GM21360 (cell line): Measurements from ENCODE around the gene CASZ1.

Source experiments
- ATAC-seq: cut with Tn5 transposase; IDR thresholded peaks from one replicate; pipeline ENCODE4 v1.9.1; 2021; ENCODE audit warnings: mild to moderate bottlenecking, moderate library complexity; ENCODE audit not compliant: unreplicated experiment

CASZ1 gene

GRCh38 chr1:10795276-10796021, 997 bp downstream of the CASZ1 start:
- ATAC-seq = no peak

GRCh38 chr1:10794724-10795275, 1.6 kb downstream of the CASZ1 start:
- no peak for ATAC-seq

GRCh38 chr1:10793129-10793651, 3.3 kb downstream of the CASZ1 start:
- no peak for ATAC-seq

- no peak for ATAC-seq
Measured at GRCh38 chr1:10791105-10791951, 5.1 kb downstream of the CASZ1 start.

GRCh38 chr1:10789803-10790702, 6.4 kb downstream of the CASZ1 start:
- no peak for ATAC-seq

- ATAC-seq = no peak
Measured at GRCh38 chr1:10789047-10789791, 7.2 kb downstream of the CASZ1 start.

- ATAC-seq = no peak
Measured at GRCh38 chr1:10788592-10789006, 7.8 kb downstream of the CASZ1 start.

GRCh38 chr1:10787286-10787685, 9.2 kb downstream of the CASZ1 start:
- ATAC-seq = no peak

GRCh38 chr1:10785728-10786638, 10.5 kb downstream of the CASZ1 start:
- ATAC-seq = no peak

- no peak for ATAC-seq
Measured at GRCh38 chr1:10784998-10785727, 11.3 kb downstream of the CASZ1 start.

GRCh38 chr1:10782491-10783244, 13.8 kb downstream of the CASZ1 start:
- ATAC-seq = no peak

- ATAC-seq = no peak
Measured at GRCh38 chr1:10781137-10781536, 15.3 kb downstream of the CASZ1 start.

- no peak for ATAC-seq
Measured at GRCh38 chr1:10779841-10780240, 16.6 kb downstream of the CASZ1 start.

- no peak for ATAC-seq
Measured at GRCh38 chr1:10779201-10779600, 17.2 kb downstream of the CASZ1 start.

GRCh38 chr1:10778640-10779039, 17.8 kb downstream of the CASZ1 start:
- no peak for ATAC-seq

- ATAC-seq = no peak
Measured at GRCh38 chr1:10777749-10778574, 18.5 kb downstream of the CASZ1 start.
